Measurements from ENCODE around the gene SS18L1.

Gene SS18L1

GRCh38 chr20:62200491-62201172, 57.1 kb downstream of the SS18L1 start:
- H3K36me3 ChIP-seq (ENCODE audit: control insufficient read depth in 4 of 4, insufficient read depth in 4 of 4, low read length in 3 of 4), result peaks cover 2 to 57% (median 34%) of the 10 kb centered on the region in 4 experiments
- 97% methylated on average over 33 of the region's 38 CpGs for WGBS (ENCODE audit: insufficient coverage)
- no peaks in the 10 kb centered on the region for H3K4me1 ChIP-seq (ENCODE audit: control extremely low read depth in 1 of 4, control insufficient read depth in 4 of 4, insufficient read depth in 4 of 4, low read length in 3 of 4)
- no peaks in the 10 kb centered on the region for H3K27me3 ChIP-seq (replicated peaks in 2 of 5; ENCODE audit: control insufficient read depth in 4 of 5, insufficient read depth in 5 of 5, low read length in 4 of 5)
- no peaks in the 10 kb centered on the region for H3K9me3 ChIP-seq (ENCODE audit: control extremely low read depth in 1 of 5, control insufficient read depth in 4 of 5, insufficient read depth in 2 of 5, low read depth in 1 of 5, low read length in 4 of 5)
- DNase-seq, result no peak
- POLR2A ChIA-PET, result no interaction called here
- CTCF ChIA-PET, result no interaction called here
- H3K27ac ChIP-seq (ENCODE audit: insufficient read depth in 1 of 2, low read depth in 1 of 2, low read length in 2 of 2, poor library complexity in 1 of 2, severe bottlenecking in 2 of 2), result no peak overlapping the region
- no peak overlapping the region for H3K4me3 ChIP-seq (ENCODE audit: control insufficient read depth in 1 of 7, extremely low read depth in 1 of 7, insufficient read depth in 4 of 7, low read depth in 2 of 7, low read length in 6 of 7)

DNA sequence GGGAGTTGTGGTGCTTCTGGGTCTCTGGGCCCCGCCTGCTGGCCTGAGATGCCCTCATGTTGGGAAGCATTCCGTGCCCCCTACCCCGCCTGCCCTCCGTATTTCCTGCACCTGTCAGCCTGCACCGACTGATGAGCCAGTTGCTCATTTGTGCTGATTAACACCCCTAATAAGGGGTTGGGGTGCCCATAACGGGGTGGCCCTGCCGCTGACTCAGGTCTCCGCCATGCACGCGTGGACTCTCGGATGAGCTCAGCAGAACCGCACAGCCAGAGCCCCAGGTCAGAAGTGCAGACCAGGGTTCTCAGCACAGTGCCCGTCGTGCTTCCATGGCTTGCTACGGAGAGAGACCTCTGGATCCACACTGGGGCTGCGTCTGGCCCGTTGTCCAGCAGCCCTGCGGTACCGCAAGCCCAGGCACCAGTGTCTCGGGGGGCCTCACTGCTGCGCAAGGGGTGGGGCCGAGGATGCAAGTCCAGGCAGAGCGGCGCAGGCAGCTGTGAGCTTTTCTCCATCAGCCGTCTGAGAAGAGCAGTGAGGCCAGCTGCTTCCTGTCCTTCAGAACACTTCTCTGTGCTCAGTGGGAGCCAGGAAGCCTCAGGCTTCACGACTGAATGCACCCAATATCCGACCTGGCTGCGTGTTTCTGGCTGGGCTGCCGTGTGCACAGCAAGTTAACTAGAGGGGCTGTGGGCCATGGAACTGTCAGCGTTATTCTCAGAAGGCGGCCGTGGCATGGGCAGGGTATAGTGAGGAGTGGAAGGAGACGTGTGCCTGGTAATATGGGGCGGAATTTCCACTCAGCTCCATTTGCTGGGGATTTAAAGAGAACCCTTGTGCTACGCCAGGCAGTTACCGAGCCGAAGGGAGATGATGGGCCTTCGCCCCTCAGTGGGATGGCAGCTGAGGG, 57.9 kb downstream of the SS18L1 start:
- ChIA-PET CTCF (no interaction called here), POLR2A (no interaction called here)
- Histone ChIP-seq H3K4me1 (ENCODE audit: control extremely low read depth in 1 of 4, control insufficient read depth in 4 of 4, insufficient read depth in 4 of 4, low read length in 3 of 4) (no peaks in the 10 kb centered on the region), H3K27me3 (replicated peaks in 2 of 5; ENCODE audit: control insufficient read depth in 4 of 5, insufficient read depth in 5 of 5, low read length in 4 of 5) (no peaks in the 10 kb centered on the region), H3K36me3 (ENCODE audit: control insufficient read depth in 4 of 4, insufficient read depth in 4 of 4, low read length in 3 of 4) (peaks cover 2 to 55% (median 31%) of the 10 kb centered on the region in 4 experiments), H3K4me3 (ENCODE audit: control insufficient read depth in 1 of 7, extremely low read depth in 1 of 7, insufficient read depth in 4 of 7, low read depth in 2 of 7, low read length in 6 of 7) (no peak overlapping the region), H3K9me3 (ENCODE audit: control extremely low read depth in 1 of 5, control insufficient read depth in 4 of 5, insufficient read depth in 2 of 5, low read depth in 1 of 5, low read length in 4 of 5) (no peaks in the 10 kb centered on the region), H3K27ac (ENCODE audit: insufficient read depth in 1 of 2, low read depth in 1 of 2, low read length in 2 of 2, poor library complexity in 1 of 2, severe bottlenecking in 2 of 2) (no peak overlapping the region)
- 93% methylated on average over 37 of the region's 38 CpGs for WGBS (ENCODE audit: insufficient coverage)
- DNase-seq, result no peak

DNA sequence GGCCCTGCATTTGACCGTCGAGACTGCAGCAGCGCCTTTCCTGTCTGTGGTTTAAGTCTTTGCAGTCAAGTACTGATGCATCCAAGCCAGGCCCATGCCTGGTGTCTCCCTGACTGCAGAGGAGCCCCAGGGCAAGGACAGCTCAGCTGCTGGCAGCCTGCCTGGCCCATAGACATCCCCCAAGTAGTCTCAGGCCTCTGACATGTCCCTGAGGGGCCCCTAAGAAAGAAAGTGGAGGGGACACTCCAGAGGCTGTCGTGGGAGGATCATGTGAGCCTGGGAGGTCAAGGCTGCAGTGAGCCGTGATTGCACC, 58.5 kb downstream of the SS18L1 start:
- H3K4me1 ChIP-seq (ENCODE audit: control extremely low read depth in 1 of 4, control insufficient read depth in 4 of 4, insufficient read depth in 4 of 4, low read length in 3 of 4), result no peaks in the 10 kb centered on the region
- ChIA-PET CTCF (no interaction called here), POLR2A (no interaction called here)
- no peak overlapping the region for H3K4me3 ChIP-seq (ENCODE audit: control insufficient read depth in 1 of 7, extremely low read depth in 1 of 7, insufficient read depth in 4 of 7, low read depth in 2 of 7, low read length in 6 of 7)
- H3K27ac ChIP-seq (ENCODE audit: insufficient read depth in 1 of 2, low read depth in 1 of 2, low read length in 2 of 2, poor library complexity in 1 of 2, severe bottlenecking in 2 of 2), result no peak overlapping the region
- H3K36me3 ChIP-seq (ENCODE audit: control insufficient read depth in 4 of 4, insufficient read depth in 4 of 4, low read length in 3 of 4), result peaks cover 2 to 54% (median 31%) of the 10 kb centered on the region in 4 experiments
- no peaks in the 10 kb centered on the region for H3K27me3 ChIP-seq (replicated peaks in 2 of 5; ENCODE audit: control insufficient read depth in 4 of 5, insufficient read depth in 5 of 5, low read length in 4 of 5)
- no peaks in the 10 kb centered on the region for H3K9me3 ChIP-seq (ENCODE audit: control extremely low read depth in 1 of 5, control insufficient read depth in 4 of 5, insufficient read depth in 2 of 5, low read depth in 1 of 5, low read length in 4 of 5)
- no peak for DNase-seq
- WGBS (ENCODE audit: insufficient coverage), result 73% methylated on average over 5 of the region's 5 CpGs

DNA sequence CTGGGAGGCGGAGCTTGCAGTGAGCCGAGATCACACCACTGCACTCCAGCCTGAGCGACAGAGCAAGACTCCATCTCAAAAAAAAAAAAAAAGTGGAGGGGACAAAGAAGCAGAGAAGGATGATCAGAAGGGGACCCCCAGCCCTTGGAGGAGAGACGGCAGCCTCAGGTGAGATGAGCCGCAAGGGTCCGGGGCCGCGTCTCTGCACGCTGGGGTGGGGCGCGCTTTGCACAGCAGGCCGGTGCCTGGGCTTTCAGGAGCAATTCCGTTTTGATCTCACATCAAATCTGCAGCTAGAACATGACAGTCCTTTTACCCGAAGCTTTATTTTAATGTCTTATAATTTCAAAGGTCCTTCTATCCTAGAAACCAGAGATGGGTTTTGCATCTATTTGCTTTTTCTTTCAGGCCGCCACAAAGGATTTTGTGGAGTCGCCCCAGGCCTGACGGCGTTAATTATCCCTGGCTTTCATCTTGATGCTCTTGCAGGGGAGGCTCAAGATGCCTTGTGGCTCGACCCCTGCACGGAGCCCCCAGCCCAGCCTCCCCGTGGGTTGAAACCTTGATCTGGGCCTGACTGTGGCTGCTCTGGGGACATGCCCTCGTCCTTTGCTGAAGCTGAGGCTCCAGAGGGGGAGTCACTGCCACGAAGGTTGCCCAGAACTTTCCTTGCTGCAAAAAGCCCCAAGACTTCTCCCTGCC, 59.3 kb downstream of the SS18L1 start:
- no peaks in the 10 kb centered on the region for H3K4me1 ChIP-seq (ENCODE audit: control extremely low read depth in 1 of 4, control insufficient read depth in 4 of 4, insufficient read depth in 4 of 4, low read length in 3 of 4)
- H3K9me3 ChIP-seq (ENCODE audit: control extremely low read depth in 1 of 5, control insufficient read depth in 4 of 5, insufficient read depth in 2 of 5, low read depth in 1 of 5, low read length in 4 of 5), result no peaks in the 10 kb centered on the region
- 96% methylated on average over 23 of the region's 23 CpGs for WGBS (ENCODE audit: insufficient coverage)
- no peaks in the 10 kb centered on the region for H3K27me3 ChIP-seq (replicated peaks in 2 of 5; ENCODE audit: control insufficient read depth in 4 of 5, insufficient read depth in 5 of 5, low read length in 4 of 5)
- H3K27ac ChIP-seq (ENCODE audit: insufficient read depth in 1 of 2, low read depth in 1 of 2, low read length in 2 of 2, poor library complexity in 1 of 2, severe bottlenecking in 2 of 2), result no peak overlapping the region
- DNase-seq, result no peak
- ChIA-PET POLR2A (no interaction called here), CTCF (no interaction called here)
- peaks cover 2 to 47% (median 32%) of the 10 kb centered on the region in 4 experiments for H3K36me3 ChIP-seq (ENCODE audit: control insufficient read depth in 4 of 4, insufficient read depth in 4 of 4, low read length in 3 of 4)
- H3K4me3 ChIP-seq (ENCODE audit: control insufficient read depth in 1 of 7, extremely low read depth in 1 of 7, insufficient read depth in 4 of 7, low read depth in 2 of 7, low read length in 6 of 7), result no peak overlapping the region

GRCh38 chr20:62203378-62204030, 59.9 kb downstream of the SS18L1 start:
- POLR2A ChIA-PET, result no interaction called here

DNA sequence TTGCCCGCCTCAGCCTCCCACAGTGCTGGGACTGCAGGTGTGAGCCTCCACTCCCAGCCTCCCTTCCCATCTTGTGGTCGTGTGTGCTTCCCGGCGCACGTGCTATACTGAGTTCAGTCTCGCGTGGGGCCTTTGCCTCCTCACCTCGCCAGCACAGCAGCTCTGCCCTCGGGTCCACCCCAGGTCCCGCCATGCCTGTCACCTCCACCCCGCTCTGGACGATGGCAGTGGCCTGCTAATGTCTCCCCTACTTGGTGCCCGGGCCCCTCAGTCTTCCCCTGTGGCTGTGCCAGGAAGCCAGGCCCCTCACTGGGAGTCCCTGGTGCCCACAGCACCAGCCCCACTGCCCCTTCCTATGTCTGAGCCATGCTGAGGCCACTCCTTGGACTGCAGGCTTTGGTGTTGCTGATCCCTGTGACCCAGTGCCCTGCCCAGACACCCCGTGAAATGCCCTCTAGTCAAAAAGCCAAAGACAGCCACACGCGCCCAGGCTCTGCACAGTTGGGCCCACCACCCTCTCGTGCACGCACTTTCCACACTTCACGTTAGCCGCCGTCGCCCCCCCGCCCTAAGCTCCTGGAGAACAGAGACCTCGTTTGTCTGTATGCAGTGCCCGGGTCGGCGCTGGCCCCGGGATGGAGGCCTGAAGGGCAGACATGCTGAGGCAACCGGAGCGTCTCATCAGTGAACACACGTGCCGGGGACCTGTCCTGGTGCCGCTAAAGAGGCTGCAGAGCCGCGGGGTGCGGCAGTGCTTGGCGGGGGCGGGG, 62.2 kb downstream of the SS18L1 start:
- DNase-seq, result no peak
- Histone ChIP-seq H3K4me1 (ENCODE audit: control extremely low read depth in 1 of 4, control insufficient read depth in 4 of 4, insufficient read depth in 4 of 4, low read length in 3 of 4) (no peaks in the 10 kb centered on the region), H3K27me3 (replicated peaks in 2 of 5; ENCODE audit: control insufficient read depth in 4 of 5, insufficient read depth in 5 of 5, low read length in 4 of 5) (peaks cover 0 to 20% (median 3%) of the 10 kb centered on the region in 5 experiments), H3K9me3 (ENCODE audit: control extremely low read depth in 1 of 5, control insufficient read depth in 4 of 5, insufficient read depth in 2 of 5, low read depth in 1 of 5, low read length in 4 of 5) (no peaks in the 10 kb centered on the region), H3K27ac (ENCODE audit: insufficient read depth in 1 of 2, low read depth in 1 of 2, low read length in 2 of 2, poor library complexity in 1 of 2, severe bottlenecking in 2 of 2) (no peak overlapping the region), H3K4me3 (ENCODE audit: control insufficient read depth in 1 of 7, extremely low read depth in 1 of 7, insufficient read depth in 4 of 7, low read depth in 2 of 7, low read length in 6 of 7) (no peak overlapping the region), H3K36me3 (ENCODE audit: control insufficient read depth in 4 of 4, insufficient read depth in 4 of 4, low read length in 3 of 4) (peaks cover 0 to 23% (median 15%) of the 10 kb centered on the region in 4 experiments)
- WGBS (ENCODE audit: insufficient coverage), result 96% methylated on average over 34 of the region's 38 CpGs
- ChIA-PET CTCF (no interaction called here), POLR2A (no interaction called here)

More at GRCh38 chr20:62203378-62204030, 59.9 kb downstream of the SS18L1 start:
- WGBS (ENCODE audit: insufficient coverage), result 90% methylated on average over 17 of the region's 22 CpGs
- peaks cover 2 to 41% (median 27%) of the 10 kb centered on the region in 4 experiments for H3K36me3 ChIP-seq (ENCODE audit: control insufficient read depth in 4 of 4, insufficient read depth in 4 of 4, low read length in 3 of 4)
- no peak overlapping the region for H3K4me3 ChIP-seq (ENCODE audit: control insufficient read depth in 1 of 7, extremely low read depth in 1 of 7, insufficient read depth in 4 of 7, low read depth in 2 of 7, low read length in 6 of 7)
- no peaks in the 10 kb centered on the region for H3K27me3 ChIP-seq (replicated peaks in 2 of 5; ENCODE audit: control insufficient read depth in 4 of 5, insufficient read depth in 5 of 5, low read length in 4 of 5)
- H3K4me1 ChIP-seq (ENCODE audit: control extremely low read depth in 1 of 4, control insufficient read depth in 4 of 4, insufficient read depth in 4 of 4, low read length in 3 of 4), result no peaks in the 10 kb centered on the region
- CTCF ChIA-PET, result no interaction called here
- DNase-seq, result no peak
- H3K27ac ChIP-seq (ENCODE audit: insufficient read depth in 1 of 2, low read depth in 1 of 2, low read length in 2 of 2, poor library complexity in 1 of 2, severe bottlenecking in 2 of 2), result no peak overlapping the region
- no peaks in the 10 kb centered on the region for H3K9me3 ChIP-seq (ENCODE audit: control extremely low read depth in 1 of 5, control insufficient read depth in 4 of 5, insufficient read depth in 2 of 5, low read depth in 1 of 5, low read length in 4 of 5)
